ENCODE data around the gene LAMA3. TPM values are rescaled to one million over a fixed set of nuclear protein-coding genes. Genes with fewer than 3 reads are reported as not detected.

LAMA3 gene
- total and polyA plus RNA-seq, 10 of the 15 experiments (the other 5 are each of a cell fraction or from before 2014, with no cell fraction given), result 0.37 to 6.5 (median 5.4) TPM

DNA sequence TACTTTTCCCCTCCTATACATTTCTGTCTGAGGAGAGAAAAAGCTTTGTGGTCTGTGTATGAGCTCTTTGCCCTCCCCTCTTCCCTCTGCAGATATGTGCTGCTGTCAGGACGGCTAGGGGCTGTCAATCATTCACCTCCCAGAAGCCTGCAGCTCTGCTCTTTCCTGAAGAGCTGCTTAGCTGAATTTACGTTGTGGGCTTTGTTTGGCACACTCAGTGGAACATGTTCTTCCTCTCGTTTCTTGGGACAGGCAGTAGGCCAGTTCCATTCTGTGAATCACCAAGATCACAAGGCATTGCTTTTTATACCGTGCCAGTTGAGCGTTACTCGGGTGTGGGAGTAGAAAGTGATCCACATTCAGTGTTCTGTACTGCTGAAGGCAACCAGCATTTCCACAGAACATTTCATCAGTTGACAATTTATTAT, 136.7 kb downstream of the LAMA3 start:
- WGBS (ENCODE audit: insufficient coverage, insufficient replicate concordance, low lambda C conversion rate, missing lambda C conversion rate), result 16% methylated on average over 6 of the region's 6 CpGs
- no peak for TF ChIP-seq CBFB (IDR thresholded peaks at IDR 0.05; ENCODE audit: low read depth)
- TF ChIP-seq, protein P1, sequence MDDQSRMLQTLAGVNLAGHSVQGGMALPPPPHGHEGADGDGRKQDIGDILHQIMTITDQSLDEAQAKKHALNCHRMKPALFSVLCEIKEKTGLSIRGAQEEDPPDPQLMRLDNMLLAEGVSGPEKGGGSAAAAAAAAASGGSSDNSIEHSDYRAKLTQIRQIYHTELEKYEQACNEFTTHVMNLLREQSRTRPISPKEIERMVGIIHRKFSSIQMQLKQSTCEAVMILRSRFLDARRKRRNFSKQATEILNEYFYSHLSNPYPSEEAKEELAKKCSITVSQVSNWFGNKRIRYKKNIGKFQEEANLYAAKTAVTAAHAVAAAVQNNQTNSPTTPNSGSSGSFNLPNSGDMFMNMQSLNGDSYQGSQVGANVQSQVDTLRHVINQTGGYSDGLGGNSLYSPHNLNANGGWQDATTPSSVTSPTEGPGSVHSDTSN (IDR thresholded peaks at IDR 0.05; ENCODE audit: insufficient replicate concordance, low read depth, low read length), result peak; percentile 78
- TF ChIP-seq, protein P2, sequence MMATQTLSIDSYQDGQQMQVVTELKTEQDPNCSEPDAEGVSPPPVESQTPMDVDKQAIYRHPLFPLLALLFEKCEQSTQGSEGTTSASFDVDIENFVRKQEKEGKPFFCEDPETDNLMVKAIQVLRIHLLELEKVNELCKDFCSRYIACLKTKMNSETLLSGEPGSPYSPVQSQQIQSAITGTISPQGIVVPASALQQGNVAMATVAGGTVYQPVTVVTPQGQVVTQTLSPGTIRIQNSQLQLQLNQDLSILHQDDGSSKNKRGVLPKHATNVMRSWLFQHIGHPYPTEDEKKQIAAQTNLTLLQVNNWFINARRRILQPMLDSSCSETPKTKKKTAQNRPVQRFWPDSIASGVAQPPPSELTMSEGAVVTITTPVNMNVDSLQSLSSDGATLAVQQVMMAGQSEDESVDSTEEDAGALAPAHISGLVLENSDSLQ (IDR thresholded peaks at IDR 0.05), result peak; percentile 89
- TF ChIP-seq SUZ12 (IDR thresholded peaks at IDR 0.05; ENCODE audit: unreplicated experiment), result no peak
- TF ChIP-seq, protein P3, sequence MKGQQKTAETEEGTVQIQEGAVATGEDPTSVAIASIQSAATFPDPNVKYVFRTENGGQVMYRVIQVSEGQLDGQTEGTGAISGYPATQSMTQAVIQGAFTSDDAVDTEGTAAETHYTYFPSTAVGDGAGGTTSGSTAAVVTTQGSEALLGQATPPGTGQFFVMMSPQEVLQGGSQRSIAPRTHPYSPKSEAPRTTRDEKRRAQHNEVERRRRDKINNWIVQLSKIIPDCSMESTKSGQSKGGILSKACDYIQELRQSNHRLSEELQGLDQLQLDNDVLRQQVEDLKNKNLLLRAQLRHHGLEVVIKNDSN (IDR thresholded peaks at IDR 0.05; ENCODE audit: borderline replicate concordance, extremely low read length, insufficient read depth, low read depth, low read length), result no peak
- SMC1A ChIA-PET (ENCODE audit: uncharacterized antibody, unreplicated experiment), result interaction anchor here (0.9 to 1.5 kb wide), 4 partner anchors 12 to 294 kb away, joined by 3 to 5 read pairs (median 4); no protein-coding TSS in a partner anchor
- no TSS peak for BruUV-seq (replicated peaks)
- H3K9me3 ChIP-seq (replicated peaks; ENCODE audit: control insufficient read depth, insufficient read depth, low read length), result no peaks in the 10 kb centered on the region
- ATAC-seq, result peak; percentile 46
- no peaks in the 10 kb centered on the region for H3K4me1 ChIP-seq (ENCODE audit: control insufficient read depth, insufficient read depth, low read length)
- POLR2A ChIA-PET, result no interaction called here
- no peaks in the 10 kb centered on the region for H4K20me1 ChIP-seq (ENCODE audit: control insufficient read depth, insufficient read depth)
- no peak for FAIRE-seq
- no peak overlapping the region for H3K27ac ChIP-seq (ENCODE audit: control insufficient read depth, insufficient read depth)
- H3K36me3 ChIP-seq (ENCODE audit: control insufficient read depth in 2 of 2, insufficient read depth in 2 of 2, low read length in 1 of 2), result no peaks in the 10 kb centered on the region
- H2AFZ ChIP-seq (ENCODE audit: control insufficient read depth, low read depth, low read length), result no peak overlapping the region; the same call in 1 of the 2 replicates
- CTCF ChIA-PET, result interaction anchor here (1.1 to 4.1 kb wide), 5 partner anchors 14 to 351 kb away, joined by 3 to 19 read pairs (median 6); no protein-coding TSS in a partner anchor
- no peaks in the 10 kb centered on the region for H3K27me3 ChIP-seq (replicated peaks in 1 of 2; ENCODE audit: control insufficient read depth in 2 of 2, insufficient read depth in 2 of 2, low read length in 1 of 2)
- no peak overlapping the region for H3K4me2 ChIP-seq (ENCODE audit: control insufficient read depth, insufficient read depth)
- no peak overlapping the region for H3K4me3 ChIP-seq
- in situ Hi-C loops (cut with MboI) (no loop called here), intact Hi-C loops (cut with micrococcal nuclease; ENCODE audit: unreplicated experiment) (loop anchor here (5.0 kb wide), 2 partner anchors 91 to 291 kb away; no protein-coding TSS in a partner anchor)
- RAD21 ChIA-PET (ENCODE audit: unreplicated experiment), result interaction anchor here (2.7 kb wide), 1 partner anchor 92 kb away, joined by 10 read pairs; no protein-coding TSS in a partner anchor
- no peak overlapping the region for H3K9ac ChIP-seq (ENCODE audit: control insufficient read depth, insufficient read depth, low read length)
- DNase-seq (ENCODE audit: low read depth, low spot score), result no peak
- no peaks in the 10 kb centered on the region for H3K79me2 ChIP-seq (ENCODE audit: control insufficient read depth, insufficient read depth, low read length)

Data from GM12878 (cell line).